ENCODE results near the gene MME.

DNA sequence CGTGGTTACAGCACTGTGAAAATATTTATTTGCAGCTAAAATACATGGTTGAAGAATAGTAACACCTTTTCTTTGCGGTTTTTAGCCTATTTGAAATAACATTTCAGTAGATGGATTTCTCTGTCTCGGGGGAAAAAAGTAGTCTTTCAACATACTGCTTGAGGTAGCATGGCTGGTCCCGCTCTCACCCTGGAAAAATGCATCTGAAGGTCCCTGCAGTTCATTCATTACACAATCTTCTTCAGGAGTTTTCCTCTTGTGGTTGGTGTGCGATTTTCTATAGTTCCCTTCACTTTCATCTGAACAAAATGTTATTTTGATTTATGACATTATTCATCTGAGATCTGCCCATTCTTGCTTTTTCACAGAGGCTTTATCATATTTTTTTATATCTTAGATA lies 137.5 kb downstream of the MME start:
- TF ChIP-seq CTCF (IDR thresholded peaks at IDR 0.05; ENCODE audit: low read depth, low read length, missing input control) = no peak
- no peak for TF ChIP-seq RAD21 (IDR thresholded peaks at IDR 0.05)
- TF ChIP-seq NR2F2 (IDR thresholded peaks at IDR 0.05) = no peak
- TF ChIP-seq SP1 (IDR thresholded peaks at IDR 0.05) = no peak
- TF ChIP-seq, protein P1, sequence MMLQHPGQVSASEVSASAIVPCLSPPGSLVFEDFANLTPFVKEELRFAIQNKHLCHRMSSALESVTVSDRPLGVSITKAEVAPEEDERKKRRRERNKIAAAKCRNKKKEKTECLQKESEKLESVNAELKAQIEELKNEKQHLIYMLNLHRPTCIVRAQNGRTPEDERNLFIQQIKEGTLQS (IDR thresholded peaks at IDR 0.05) = no peak
- no peak for TF ChIP-seq RXRA (IDR thresholded peaks at IDR 0.05)
- TF ChIP-seq REST (IDR thresholded peaks at IDR 0.05) = no peak
- TF ChIP-seq HNF4G (IDR thresholded peaks at IDR 0.05) = no peak
- TF ChIP-seq GABPA (IDR thresholded peaks at IDR 0.05 in 1 of 2, conservative IDR thresholded peaks at IDR 0.05 in 1 of 2) = no peak
- no peak for TF ChIP-seq MAX (IDR thresholded peaks at IDR 0.05)

Measured in liver (tissue), 3 donors.